ENCODE data around the gene F5. TPM values are rescaled to one million over a fixed set of nuclear protein-coding genes. Genes with fewer than 3 reads are reported as not detected.
"Not testable (repeated sequence)": the region's sequence is repeated elsewhere in the genome, so short reads cannot be mapped to it uniquely, and the experiment has no call there.

Gene F5
- total and polyA plus RNA-seq, 2 donors = 1.1 to 4.5 TPM

- 96% methylated on average over 1 of the region's 1 CpG for WGBS
- DNase-seq (ENCODE audit: extremely low spot score) = no peak
- no peaks in the 10 kb centered on the region for H3K4me1 ChIP-seq (ENCODE audit: insufficient read depth)
- H3K4me3 ChIP-seq (ENCODE audit: low read depth, low read length) = no peak overlapping the region
- H3K36me3 ChIP-seq (ENCODE audit: insufficient read depth) = no peaks in the 10 kb centered on the region
- H3K27ac ChIP-seq (ENCODE audit: low read depth) = no peak overlapping the region
Measured at GRCh38 chr1:169525391-169525790, 60.9 kb downstream of the F5 start.

- Histone ChIP-seq H3K36me3 (ENCODE audit: insufficient read depth) (no peaks in the 10 kb centered on the region), H3K4me1 (ENCODE audit: insufficient read depth) (no peaks in the 10 kb centered on the region), H3K4me3 (ENCODE audit: low read depth, low read length) (no peak overlapping the region), H3K27ac (ENCODE audit: low read depth) (no peak overlapping the region)
- no peak for DNase-seq (ENCODE audit: extremely low spot score)
Measured at GRCh38 chr1:169523904-169524303, 62.4 kb downstream of the F5 start.

GRCh38 chr1:169521226-169521625 lies 65.1 kb downstream of the F5 start:
- H3K4me1 ChIP-seq (ENCODE audit: insufficient read depth) = no peaks in the 10 kb centered on the region
- H3K27ac ChIP-seq (ENCODE audit: low read depth) = no peak overlapping the region
- H3K4me3 ChIP-seq (ENCODE audit: low read depth, low read length) = no peak overlapping the region
- WGBS = 98% methylated on average over 1 of the region's 1 CpG
- H3K36me3 ChIP-seq (ENCODE audit: insufficient read depth) = peaks cover 2% of the 10 kb centered on the region
- no peak for DNase-seq (ENCODE audit: extremely low spot score)

GRCh38 chr1:169517558-169518186 lies 68.6 kb downstream of the F5 start:
- H3K4me3 ChIP-seq (ENCODE audit: low read depth, low read length) = no peak overlapping the region
- DNase-seq (ENCODE audit: extremely low spot score) = no peak
- no peaks in the 10 kb centered on the region for H3K4me1 ChIP-seq (ENCODE audit: insufficient read depth)
- 80% methylated on average over 2 of the region's 2 CpGs for WGBS
- no peak overlapping the region for H3K27ac ChIP-seq (ENCODE audit: low read depth)
- H3K36me3 ChIP-seq (ENCODE audit: insufficient read depth) = peaks cover 2% of the 10 kb centered on the region

- Histone ChIP-seq H3K27ac (ENCODE audit: low read depth) (no peak overlapping the region), H3K4me3 (ENCODE audit: low read depth, low read length) (no peak overlapping the region), H3K4me1 (ENCODE audit: insufficient read depth) (no peaks in the 10 kb centered on the region), H3K36me3 (ENCODE audit: insufficient read depth) (peaks cover 2% of the 10 kb centered on the region)
- no peak for DNase-seq (ENCODE audit: extremely low spot score)
Measured at GRCh38 chr1:169515641-169516040, 70.6 kb downstream of the F5 start.

- H3K4me1 ChIP-seq (ENCODE audit: insufficient read depth) = no peaks in the 10 kb centered on the region
- peaks cover 2% of the 10 kb centered on the region for H3K36me3 ChIP-seq (ENCODE audit: insufficient read depth)
- H3K4me3 ChIP-seq (ENCODE audit: low read depth, low read length) = no peak overlapping the region
- DNase-seq (ENCODE audit: extremely low spot score) = no peak
- no peak overlapping the region for H3K27ac ChIP-seq (ENCODE audit: low read depth)
- WGBS = 43% methylated on average over 2 of the region's 2 CpGs
Measured at GRCh38 chr1:169514566-169515270, 71.6 kb downstream of the F5 start.

- Histone ChIP-seq H3K4me3 (ENCODE audit: low read depth, low read length) (no peak overlapping the region), H3K4me1 (ENCODE audit: insufficient read depth) (no peaks in the 10 kb centered on the region), H3K36me3 (ENCODE audit: insufficient read depth) (peaks cover 2% of the 10 kb centered on the region), H3K27ac (ENCODE audit: low read depth) (no peak overlapping the region)
- DNase-seq (ENCODE audit: extremely low spot score) = no peak
Measured at GRCh38 chr1:169513208-169513607, 73.1 kb downstream of the F5 start.

- Histone ChIP-seq H3K36me3 (ENCODE audit: insufficient read depth) (no peaks in the 10 kb centered on the region), H3K4me3 (ENCODE audit: low read depth, low read length) (no peak overlapping the region), H3K4me1 (ENCODE audit: insufficient read depth) (no peaks in the 10 kb centered on the region), H3K27ac (ENCODE audit: low read depth) (peak overlapping the region; percentile 67)
- no peak for DNase-seq (ENCODE audit: extremely low spot score)
- 33% methylated on average over 3 of the region's 3 CpGs for WGBS
Measured at GRCh38 chr1:169511316-169512005, 74.8 kb downstream of the F5 start.

- no peak for DNase-seq (ENCODE audit: extremely low spot score)
- Histone ChIP-seq H3K27ac (ENCODE audit: low read depth) (peak overlapping the region; percentile 23), H3K36me3 (ENCODE audit: insufficient read depth) (no peaks in the 10 kb centered on the region), H3K4me3 (ENCODE audit: low read depth, low read length) (no peak overlapping the region), H3K4me1 (ENCODE audit: insufficient read depth) (no peaks in the 10 kb centered on the region)
- 91% methylated on average over 4 of the region's 4 CpGs for WGBS
Measured at GRCh38 chr1:169510060-169510459, 76.2 kb downstream of the F5 start.

GRCh38 chr1:169509354-169509753 lies 76.9 kb downstream of the F5 start:
- Histone ChIP-seq H3K36me3 (ENCODE audit: insufficient read depth) (no peaks in the 10 kb centered on the region), H3K27ac (ENCODE audit: low read depth) (no peak overlapping the region)
- WGBS = 91% methylated on average over 1 of the region's 1 CpG

GRCh38 chr1:169508432-169509338 lies 77.6 kb downstream of the F5 start:
- H3K27ac ChIP-seq (ENCODE audit: low read depth) = no peak overlapping the region
- no peak overlapping the region for H3K4me3 ChIP-seq (ENCODE audit: low read depth, low read length)
- WGBS = 22% methylated on average over 3 of the region's 3 CpGs
- no peaks in the 10 kb centered on the region for H3K36me3 ChIP-seq (ENCODE audit: insufficient read depth)
- no peak for DNase-seq (ENCODE audit: extremely low spot score)
- H3K4me1 ChIP-seq (ENCODE audit: insufficient read depth) = no peaks in the 10 kb centered on the region

More at GRCh38 chr1:169509354-169509753, 76.9 kb downstream of the F5 start:
- no peak for DNase-seq (ENCODE audit: extremely low spot score)
- Histone ChIP-seq H3K4me1 (ENCODE audit: insufficient read depth) (no peaks in the 10 kb centered on the region), H3K4me3 (ENCODE audit: low read depth, low read length) (no peak overlapping the region)

GRCh38 chr1:169507413-169507812 lies 78.9 kb downstream of the F5 start:
- Histone ChIP-seq H3K4me3 (ENCODE audit: low read depth, low read length) (no peak overlapping the region), H3K36me3 (ENCODE audit: insufficient read depth) (no peaks in the 10 kb centered on the region), H3K27ac (ENCODE audit: low read depth) (no peak overlapping the region), H3K4me1 (ENCODE audit: insufficient read depth) (no peaks in the 10 kb centered on the region)
- 65% methylated on average over 2 of the region's 2 CpGs for WGBS
- DNase-seq (ENCODE audit: extremely low spot score) = no peak

- 95% methylated on average over 2 of the region's 2 CpGs for WGBS
- not testable (repeated sequence) for DNase-seq (ENCODE audit: extremely low spot score); H3K27ac ChIP-seq (ENCODE audit: low read depth); H3K4me1 ChIP-seq (ENCODE audit: insufficient read depth); H3K4me3 ChIP-seq (ENCODE audit: low read depth, low read length); H3K36me3 ChIP-seq (ENCODE audit: insufficient read depth)
Measured at GRCh38 chr1:169503601-169504000, 82.7 kb downstream of the F5 start.
